Ramos (cell line): Measurements from ENCODE around the gene PASK.

Experiments
- in situ Hi-C: fragments of 300-500 bp; cut with MboI; formaldehyde crosslinking; loops from one replicate; pipeline ENCODE4 v1.14.3; 2022; ENCODE audit warnings: low sequenced_read_pairs; ENCODE audit not compliant: unreplicated experiment

PASK gene

GRCh38 chr2:241130316-241130715, 19.0 kb downstream of the PASK start:
- in situ Hi-C loops, result no loop called here

- in situ Hi-C loops, result no loop called here
Observed at GRCh38 chr2:241129086-241129871, 20.0 kb downstream of the PASK start.

GRCh38 chr2:241128266-241128665, 21.0 kb downstream of the PASK start:
- in situ Hi-C loops, result no loop called here

GRCh38 chr2:241126771-241127202, 22.5 kb downstream of the PASK start:
- in situ Hi-C loops, result no loop called here

GRCh38 chr2:241126201-241126611, 23.1 kb downstream of the PASK start:
- in situ Hi-C loops, result no loop called here

- in situ Hi-C loops, result no loop called here
Observed at GRCh38 chr2:241125626-241126025, 23.6 kb downstream of the PASK start.

GRCh38 chr2:241123816-241124536, 25.3 kb downstream of the PASK start:
- in situ Hi-C loops, result no loop called here

GRCh38 chr2:241122376-241123002, 26.8 kb downstream of the PASK start:
- in situ Hi-C loops, result no loop called here

GRCh38 chr2:241121008-241121407, 28.3 kb downstream of the PASK start:
- in situ Hi-C loops, result no loop called here

- in situ Hi-C loops, result no loop called here
Observed at GRCh38 chr2:241120440-241120839, 28.8 kb downstream of the PASK start.

- in situ Hi-C loops, result no loop called here
Observed at GRCh38 chr2:241118737-241119505, 30.4 kb downstream of the PASK start.

GRCh38 chr2:241116606-241117560, 32.4 kb downstream of the PASK start:
- in situ Hi-C loops, result no loop called here

- in situ Hi-C loops, result no loop called here
Observed at GRCh38 chr2:241115361-241115760, 33.9 kb downstream of the PASK start.

GRCh38 chr2:241114836-241115235, 34.4 kb downstream of the PASK start:
- in situ Hi-C loops, result no loop called here

GRCh38 chr2:241112592-241112991, 36.7 kb downstream of the PASK start:
- in situ Hi-C loops, result no loop called here

- in situ Hi-C loops, result no loop called here
Observed at GRCh38 chr2:241112046-241112445, 37.2 kb downstream of the PASK start.

GRCh38 chr2:241111440-241111805, 37.8 kb downstream of the PASK start:
- in situ Hi-C loops, result no loop called here

- in situ Hi-C loops, result no loop called here
Observed at GRCh38 chr2:241110607-241111439, 38.4 kb downstream of the PASK start.
